ENCODE data around the gene PARD6B. TPM values are rescaled to one million over a fixed set of nuclear protein-coding genes. Genes with fewer than 3 reads are reported as not detected.

PARD6B gene
- total RNA-seq, 2 experiments from 2014 or later, result 4.4 to 6.1 TPM

GRCh38 chr20:50726955-50727791 is 4.2 kb upstream of the PARD6B start:
- Histone ChIP-seq H3K4me2 (ENCODE audit: low read length) (no peak overlapping the region), H3K4me3 (ENCODE audit: low read depth, low read length, poor library complexity, severe bottlenecking) (no peak overlapping the region), H4K20me1 (ENCODE audit: insufficient read depth, low read length) (no peaks in the 10 kb centered on the region), H2AFZ (ENCODE audit: low read length) (no peak overlapping the region), H3K4me1 (ENCODE audit: insufficient read depth, low read length, poor library complexity, severe bottlenecking) (peaks cover 17% of the 10 kb centered on the region), H3K9me3 (ENCODE audit: low read length) (no peaks in the 10 kb centered on the region), H3K27ac (ENCODE audit: low read depth, low read length, poor library complexity, severe bottlenecking) (no peak overlapping the region), H3K79me2 (ENCODE audit: insufficient read depth, low read depth, low read length) (peaks cover 5% of the 10 kb centered on the region; the same call in 1 of the 2 replicates), H3K9me2 (ENCODE audit: insufficient read depth, low read length) (no peaks in the 10 kb centered on the region), H3K36me3 (ENCODE audit: insufficient read depth, low read length) (no peaks in the 10 kb centered on the region)
- ChIA-PET CTCF (ENCODE audit: unreplicated experiment) (no interaction called here), POLR2A (no interaction called here)
- intact Hi-C loops (cut with micrococcal nuclease; ENCODE audit: unreplicated experiment), result no loop called here
- no peak for TF ChIP-seq EZH2phosphoT487 (IDR thresholded peaks at IDR 0.05; ENCODE audit: borderline replicate concordance, low read depth, low read length)
- TF ChIP-seq, protein P1, sequence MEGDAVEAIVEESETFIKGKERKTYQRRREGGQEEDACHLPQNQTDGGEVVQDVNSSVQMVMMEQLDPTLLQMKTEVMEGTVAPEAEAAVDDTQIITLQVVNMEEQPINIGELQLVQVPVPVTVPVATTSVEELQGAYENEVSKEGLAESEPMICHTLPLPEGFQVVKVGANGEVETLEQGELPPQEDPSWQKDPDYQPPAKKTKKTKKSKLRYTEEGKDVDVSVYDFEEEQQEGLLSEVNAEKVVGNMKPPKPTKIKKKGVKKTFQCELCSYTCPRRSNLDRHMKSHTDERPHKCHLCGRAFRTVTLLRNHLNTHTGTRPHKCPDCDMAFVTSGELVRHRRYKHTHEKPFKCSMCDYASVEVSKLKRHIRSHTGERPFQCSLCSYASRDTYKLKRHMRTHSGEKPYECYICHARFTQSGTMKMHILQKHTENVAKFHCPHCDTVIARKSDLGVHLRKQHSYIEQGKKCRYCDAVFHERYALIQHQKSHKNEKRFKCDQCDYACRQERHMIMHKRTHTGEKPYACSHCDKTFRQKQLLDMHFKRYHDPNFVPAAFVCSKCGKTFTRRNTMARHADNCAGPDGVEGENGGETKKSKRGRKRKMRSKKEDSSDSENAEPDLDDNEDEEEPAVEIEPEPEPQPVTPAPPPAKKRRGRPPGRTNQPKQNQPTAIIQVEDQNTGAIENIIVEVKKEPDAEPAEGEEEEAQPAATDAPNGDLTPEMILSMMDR (conservative IDR thresholded peaks at IDR 0.05; ENCODE audit: low read length), result no peak
- DNase-seq (ENCODE audit: low spot score), result no peak
- BruUV-seq (replicated peaks), result no TSS peak

DNA sequence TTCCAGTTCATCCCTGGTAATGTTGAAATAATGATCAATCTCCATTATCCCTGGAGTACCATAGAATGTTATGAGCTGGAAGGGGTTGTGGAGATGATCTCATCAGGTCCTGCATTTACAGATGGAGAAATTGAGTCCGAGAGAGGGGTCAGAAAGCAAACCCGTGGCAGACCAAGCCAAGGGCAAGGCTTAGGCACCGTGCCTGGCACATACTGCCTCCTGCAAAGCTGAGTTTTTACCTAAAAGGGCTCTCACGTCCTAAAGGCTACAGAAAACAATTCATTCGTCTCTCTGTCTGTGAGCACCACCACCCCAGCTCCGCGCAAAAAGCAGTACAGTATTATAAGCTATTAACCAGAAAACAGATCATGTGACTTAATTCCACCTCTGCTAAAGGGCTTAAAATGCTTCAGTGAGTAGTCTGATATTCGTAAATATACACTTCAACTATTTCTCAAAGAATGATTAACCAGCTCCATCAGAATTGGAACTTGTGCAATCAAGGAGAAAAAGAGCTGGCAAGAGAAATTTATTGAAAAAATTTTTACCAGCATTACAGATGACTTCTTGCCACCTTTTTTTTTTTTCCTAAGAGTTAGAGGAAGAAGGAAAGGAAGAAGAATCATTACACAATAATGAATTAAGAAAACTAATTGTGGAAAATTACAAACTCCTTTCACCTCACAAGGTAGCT is 3.4 kb upstream of the PARD6B start:
- intact Hi-C loops (cut with micrococcal nuclease; ENCODE audit: unreplicated experiment), result no loop called here
- H3K9me2 ChIP-seq (ENCODE audit: insufficient read depth, low read length), result no peaks in the 10 kb centered on the region
- no peak overlapping the region for H2AFZ ChIP-seq (ENCODE audit: low read length)
- no peak for DNase-seq (ENCODE audit: low spot score)
- no peaks in the 10 kb centered on the region; the same call in 1 of the 2 replicates for H4K20me1 ChIP-seq (ENCODE audit: insufficient read depth, low read length)
- H3K79me2 ChIP-seq (ENCODE audit: insufficient read depth, low read depth, low read length), result peaks cover 12% of the 10 kb centered on the region; the same call in 1 of the 2 replicates
- TF ChIP-seq, protein P1 (conservative IDR thresholded peaks at IDR 0.05; ENCODE audit: low read length), result no peak
- no peak for TF ChIP-seq EZH2phosphoT487 (IDR thresholded peaks at IDR 0.05; ENCODE audit: borderline replicate concordance, low read depth, low read length)
- H3K9me3 ChIP-seq (ENCODE audit: low read length), result no peaks in the 10 kb centered on the region
- CTCF ChIA-PET (ENCODE audit: unreplicated experiment), result interaction anchor here (0.6 kb wide), 2 partner anchors 10 to 66 kb away, joined by 3 read pairs; no protein-coding TSS in a partner anchor
- H3K27ac ChIP-seq (ENCODE audit: low read depth, low read length, poor library complexity, severe bottlenecking), result no peak overlapping the region
- POLR2A ChIA-PET, result interaction anchor here (0.5 kb wide), 1 partner anchor 185 kb away, joined by 5 read pairs; no protein-coding TSS in a partner anchor
- H3K4me1 ChIP-seq (ENCODE audit: insufficient read depth, low read length, poor library complexity, severe bottlenecking), result peaks cover 25% of the 10 kb centered on the region
- no peak overlapping the region for H3K4me2 ChIP-seq (ENCODE audit: low read length)
- no peak overlapping the region for H3K4me3 ChIP-seq (ENCODE audit: low read depth, low read length, poor library complexity, severe bottlenecking)
- no TSS peak for BruUV-seq (replicated peaks)
- no peaks in the 10 kb centered on the region for H3K36me3 ChIP-seq (ENCODE audit: insufficient read depth, low read length)
